IMR-90 (cell line): Measurements from ENCODE around the gene ZNF292.

Experiments
- CEBPB ChIP-seq: IDR thresholded peaks from 2 replicates; pipeline ENCODE4 v1.6.1; 2012; ENCODE audit warnings: low read depth, low read length, improper control_type of control experiment
- POLR2A ChIP-seq: IDR thresholded peaks from 2 replicates; pipeline ENCODE4 v1.6.1; 2012; ENCODE audit warnings: mild to moderate bottlenecking, low read depth, low read length
- RFX5 ChIP-seq: IDR thresholded peaks from 2 replicates; pipeline ENCODE4 v1.8.0; 2012; ENCODE audit warnings: low read depth, mild to moderate bottlenecking, low read length, moderate library complexity
- USF2 ChIP-seq: fragments of 150-350 bp; IDR thresholded peaks from 2 replicates; pipeline ENCODE4 v1.6.1; 2017; ENCODE audit warnings: mild to moderate bottlenecking, antibody characterized with exemption, low read length, low read depth
- TF ChIP-seq, protein P1 (sequence below): conservative IDR thresholded peaks from 2 replicates; pipeline ENCODE4 v1.5.1; 2012; ENCODE audit warnings: mild to moderate bottlenecking, low read depth, low read length, improper control_type of control experiment

GRCh38 chr6:87176493-87176892 is 21.1 kb downstream of the ZNF292 start:
- TF ChIP-seq RFX5: no peak
- TF ChIP-seq USF2: no peak
- TF ChIP-seq, protein P1, sequence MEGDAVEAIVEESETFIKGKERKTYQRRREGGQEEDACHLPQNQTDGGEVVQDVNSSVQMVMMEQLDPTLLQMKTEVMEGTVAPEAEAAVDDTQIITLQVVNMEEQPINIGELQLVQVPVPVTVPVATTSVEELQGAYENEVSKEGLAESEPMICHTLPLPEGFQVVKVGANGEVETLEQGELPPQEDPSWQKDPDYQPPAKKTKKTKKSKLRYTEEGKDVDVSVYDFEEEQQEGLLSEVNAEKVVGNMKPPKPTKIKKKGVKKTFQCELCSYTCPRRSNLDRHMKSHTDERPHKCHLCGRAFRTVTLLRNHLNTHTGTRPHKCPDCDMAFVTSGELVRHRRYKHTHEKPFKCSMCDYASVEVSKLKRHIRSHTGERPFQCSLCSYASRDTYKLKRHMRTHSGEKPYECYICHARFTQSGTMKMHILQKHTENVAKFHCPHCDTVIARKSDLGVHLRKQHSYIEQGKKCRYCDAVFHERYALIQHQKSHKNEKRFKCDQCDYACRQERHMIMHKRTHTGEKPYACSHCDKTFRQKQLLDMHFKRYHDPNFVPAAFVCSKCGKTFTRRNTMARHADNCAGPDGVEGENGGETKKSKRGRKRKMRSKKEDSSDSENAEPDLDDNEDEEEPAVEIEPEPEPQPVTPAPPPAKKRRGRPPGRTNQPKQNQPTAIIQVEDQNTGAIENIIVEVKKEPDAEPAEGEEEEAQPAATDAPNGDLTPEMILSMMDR: no peak
- TF ChIP-seq POLR2A: no peak
- TF ChIP-seq CEBPB: no peak
